Gastroesophageal sphincter (tissue), 4 donors: ENCODE data around the gene ARHGAP23. TPM values are rescaled to one million over a fixed set of nuclear protein-coding genes. Genes with fewer than 3 reads are reported as not detected.

Source experiments
- ATAC-seq: fragments of 150-250 bp; one replicate; pipeline ENCODE4 v1.9.1; 2016; ENCODE audit warnings: mild to moderate bottlenecking, moderate library complexity
- H3K27ac ChIP-seq, 4 donors: fragments of 200-600 bp; sonication (generic) in 3 of 4; 1 replicate in 3 of 4; 2 replicates in 1 of 4; pipeline ENCODE4 v1.5.1; 2016 to 2019
- H3K27me3 ChIP-seq: fragments of 200-600 bp; sonication (generic); one replicate; pipeline ENCODE4 v1.5.1; 2019
- H3K36me3 ChIP-seq, 2 donors: fragments of 200-600 bp; sonication (generic); one replicate each; pipeline ENCODE4 v1.5.1; 2019; ENCODE audit warnings: control low read depth in 1 of 2
- H3K4me1 ChIP-seq, 3 donors: fragments of 200-600 bp; sonication (generic); 1 replicate in 2 of 3; 2 replicates in 1 of 3; pipeline ENCODE4 v1.5.1; 2016 to 2019; ENCODE audit warnings: control low read depth in 2 of 3
- H3K4me3 ChIP-seq, 2 donors: fragments of 200-600 bp; sonication (generic); one replicate each; pipeline ENCODE4 v1.5.1; 2019; ENCODE audit warnings: mild to moderate bottlenecking in 1 of 2, moderate library complexity in 1 of 2
- H3K9me3 ChIP-seq, 3 donors: fragments of 200-600 bp; sonication (generic); one replicate each; pipeline ENCODE4 v1.5.1; 2017 to 2019; ENCODE audit warnings: control low read depth in 2 of 3
- EP300 ChIP-seq: sonication (generic); formaldehyde crosslinking; IDR thresholded peaks from one replicate; pipeline ENCODE4 v1.6.1; 2017; ENCODE audit warnings: antibody characterized with exemption, mild to moderate bottlenecking
- POLR2A ChIP-seq, 2 donors: fragments of 450-650 bp; IDR thresholded peaks; one replicate each; pipeline ENCODE4 v1.6.1; 2017; ENCODE audit warnings: antibody characterized with exemption in 2 of 2, mild to moderate bottlenecking in 2 of 2, moderate library complexity in 1 of 2
- POLR2AphosphoS5 ChIP-seq: sonication (generic); formaldehyde crosslinking; IDR thresholded peaks from one replicate; pipeline ENCODE4 v1.6.1; 2017; ENCODE audit warnings: antibody characterized with exemption
- WGBS, 2 donors: methylation state at CpG; one replicate each; pipeline ENCODE4 v1.1.5; 2018; ENCODE audit warnings: low coverage in 1 of 2; 5-methylcytosine and 5-hydroxymethylcytosine counted together
- total RNA-seq, 4 donors: library from RNA; depleted of rRNA; stranded (reverse); fragments of >200 nt; gene quantifications; one replicate each; pipeline ENCODE4 v1.1.0, GENCODE V29; 2016
- TF ChIP-seq, protein P1 (sequence below), 4 experiments: fragments of 200-600 bp in 2 of 4; fragments of 450-650 bp in 2 of 4; sonication (generic) in 1 of 4; IDR thresholded peaks; one replicate each; pipeline ENCODE4 v1.5.1; 2017 to 2019; ENCODE audit warnings: antibody characterized with exemption in 4 of 4, mild to moderate bottlenecking in 2 of 4, moderate library complexity in 2 of 4

Gene ARHGAP23
- total RNA-seq, 4 donors from 2014 or later, result 45.3 to 132 (median 82.8) TPM

DNA sequence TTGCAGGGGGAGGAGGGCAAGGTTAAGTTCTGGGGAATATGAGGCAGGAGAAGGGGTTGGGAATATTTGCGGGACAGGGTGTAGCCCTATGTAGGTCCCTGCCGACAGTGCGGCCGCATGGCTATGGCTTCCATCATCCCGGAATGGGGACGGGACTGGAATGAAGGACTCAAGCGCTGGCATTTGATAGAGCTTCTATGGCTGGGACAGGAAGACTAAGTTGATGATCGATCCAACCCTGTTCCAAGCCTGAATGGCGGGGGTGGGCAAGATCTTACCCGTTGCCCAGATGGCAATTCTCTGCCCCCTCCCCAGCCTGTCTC is 130.4 kb downstream of the ARHGAP23 start:
- TF ChIP-seq, protein P1, sequence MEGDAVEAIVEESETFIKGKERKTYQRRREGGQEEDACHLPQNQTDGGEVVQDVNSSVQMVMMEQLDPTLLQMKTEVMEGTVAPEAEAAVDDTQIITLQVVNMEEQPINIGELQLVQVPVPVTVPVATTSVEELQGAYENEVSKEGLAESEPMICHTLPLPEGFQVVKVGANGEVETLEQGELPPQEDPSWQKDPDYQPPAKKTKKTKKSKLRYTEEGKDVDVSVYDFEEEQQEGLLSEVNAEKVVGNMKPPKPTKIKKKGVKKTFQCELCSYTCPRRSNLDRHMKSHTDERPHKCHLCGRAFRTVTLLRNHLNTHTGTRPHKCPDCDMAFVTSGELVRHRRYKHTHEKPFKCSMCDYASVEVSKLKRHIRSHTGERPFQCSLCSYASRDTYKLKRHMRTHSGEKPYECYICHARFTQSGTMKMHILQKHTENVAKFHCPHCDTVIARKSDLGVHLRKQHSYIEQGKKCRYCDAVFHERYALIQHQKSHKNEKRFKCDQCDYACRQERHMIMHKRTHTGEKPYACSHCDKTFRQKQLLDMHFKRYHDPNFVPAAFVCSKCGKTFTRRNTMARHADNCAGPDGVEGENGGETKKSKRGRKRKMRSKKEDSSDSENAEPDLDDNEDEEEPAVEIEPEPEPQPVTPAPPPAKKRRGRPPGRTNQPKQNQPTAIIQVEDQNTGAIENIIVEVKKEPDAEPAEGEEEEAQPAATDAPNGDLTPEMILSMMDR (IDR thresholded peaks at IDR 0.05), result no peak
- no peak for TF ChIP-seq POLR2A (IDR thresholded peaks at IDR 0.05)
- no peak for TF ChIP-seq EP300
- no peak for TF ChIP-seq POLR2AphosphoS5
- Histone ChIP-seq H3K4me3 (peak overlapping the region; percentile 11 to 51), H3K36me3 (no peaks in the 10 kb centered on the region), H3K4me1 (peaks cover 0 to 52% (median 32%) of the 10 kb centered on the region in 3 donors), H3K9me3 (no peaks in the 10 kb centered on the region), H3K27me3 (peaks cover 85% of the 10 kb centered on the region), H3K27ac (peak overlapping the region in 2 of 4 donors; percentile 26 to 58)
- 0% methylated on average over 1 to 9 of the region's 10 CpGs for WGBS, 2 donors
- ATAC-seq, result no peak

DNA sequence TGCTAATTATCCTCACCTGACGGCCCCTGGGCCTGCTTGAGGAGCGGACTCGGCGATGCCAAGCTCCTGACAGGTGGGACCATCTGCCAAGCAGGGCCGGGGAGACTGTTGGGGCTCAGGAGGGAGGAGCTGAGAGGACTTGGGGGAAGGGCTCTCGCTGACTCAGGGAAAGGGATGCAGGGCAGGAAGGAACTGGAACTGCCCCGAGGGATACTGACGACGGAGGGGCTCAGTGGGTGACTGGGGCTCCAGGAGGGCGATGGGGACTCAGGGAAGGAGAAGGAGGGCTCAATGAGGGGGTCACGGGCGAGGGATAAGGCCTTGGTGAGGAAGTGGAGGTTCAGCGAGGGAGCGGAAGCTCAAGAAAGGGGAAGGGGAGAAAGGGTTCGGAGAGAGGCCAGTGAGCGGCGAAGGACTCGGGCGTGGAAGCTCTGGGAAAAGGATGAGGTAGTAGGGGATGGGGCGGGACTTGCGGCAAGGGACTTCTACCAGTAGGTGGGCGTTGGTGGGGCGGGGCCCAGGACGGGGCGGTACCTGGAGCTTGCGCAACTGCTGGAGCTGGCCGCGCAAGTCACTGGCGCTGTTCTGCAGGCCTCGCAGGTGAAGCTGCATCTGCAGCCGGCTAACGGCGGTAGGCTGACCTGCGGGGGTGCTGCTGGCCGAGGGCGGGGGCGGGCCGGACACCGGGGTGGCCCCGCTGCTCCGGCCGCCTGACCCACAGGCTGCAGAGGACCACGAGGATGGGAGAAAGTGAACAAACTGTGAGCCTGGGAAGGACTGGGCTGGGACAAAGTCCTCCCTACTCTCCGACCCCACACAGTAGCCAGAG is 131.0 kb downstream of the ARHGAP23 start:
- Histone ChIP-seq H3K27ac (peak overlapping the region in 1 of 4 donors; percentile 58), H3K27me3 (peaks cover 86% of the 10 kb centered on the region), H3K9me3 (no peaks in the 10 kb centered on the region), H3K4me3 (peak overlapping the region in 1 of 2 donors; percentile 51), H3K4me1 (peaks cover 0 to 58% (median 32%) of the 10 kb centered on the region in 3 donors), H3K36me3 (no peaks in the 10 kb centered on the region)
- ATAC-seq, result peak; percentile 40
- TF ChIP-seq, protein P1 (IDR thresholded peaks at IDR 0.05), result peak in 2 of 4 experiments; percentile 23 to 29
- TF ChIP-seq POLR2A (IDR thresholded peaks at IDR 0.05), result no peak
- WGBS, 2 donors, result 2 to 9% methylated on average over 18 to 29 of the region's 44 CpGs

DNA sequence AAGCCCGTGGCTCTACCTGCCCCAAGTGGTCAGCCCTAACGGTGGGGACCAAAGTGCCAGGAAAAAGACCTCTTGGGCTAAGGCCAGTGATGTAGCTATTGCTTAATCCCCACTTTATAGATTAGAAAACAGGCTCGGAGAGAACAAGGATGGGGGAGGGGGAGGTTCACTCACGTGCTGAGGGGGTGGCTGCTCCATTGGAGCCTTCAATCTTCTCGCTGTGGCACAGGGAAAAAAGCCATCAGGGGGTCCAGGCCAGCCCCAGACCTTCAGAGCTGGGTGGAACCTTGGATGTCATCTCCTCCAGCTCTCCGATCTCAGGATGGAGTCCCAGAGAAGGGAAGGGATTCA is 131.6 kb downstream of the ARHGAP23 start:
- H3K27ac ChIP-seq, result no peak overlapping the region
- H3K9me3 ChIP-seq, result no peaks in the 10 kb centered on the region
- ATAC-seq, result no peak
- 0 to 20% methylated on average over 1 to 3 of the region's 6 CpGs for WGBS, 2 donors
- H3K4me1 ChIP-seq, result peaks cover 0 to 60% (median 32%) of the 10 kb centered on the region in 3 donors
- TF ChIP-seq POLR2A (IDR thresholded peaks at IDR 0.05), result no peak
- TF ChIP-seq POLR2AphosphoS5, result no peak
- no peak for TF ChIP-seq EP300
- TF ChIP-seq, protein P1 (IDR thresholded peaks at IDR 0.05), result no peak
- H3K36me3 ChIP-seq, result no peaks in the 10 kb centered on the region
- peak overlapping the region in 1 of 2 donors; percentile 51 for H3K4me3 ChIP-seq
- peaks cover 87% of the 10 kb centered on the region for H3K27me3 ChIP-seq

DNA sequence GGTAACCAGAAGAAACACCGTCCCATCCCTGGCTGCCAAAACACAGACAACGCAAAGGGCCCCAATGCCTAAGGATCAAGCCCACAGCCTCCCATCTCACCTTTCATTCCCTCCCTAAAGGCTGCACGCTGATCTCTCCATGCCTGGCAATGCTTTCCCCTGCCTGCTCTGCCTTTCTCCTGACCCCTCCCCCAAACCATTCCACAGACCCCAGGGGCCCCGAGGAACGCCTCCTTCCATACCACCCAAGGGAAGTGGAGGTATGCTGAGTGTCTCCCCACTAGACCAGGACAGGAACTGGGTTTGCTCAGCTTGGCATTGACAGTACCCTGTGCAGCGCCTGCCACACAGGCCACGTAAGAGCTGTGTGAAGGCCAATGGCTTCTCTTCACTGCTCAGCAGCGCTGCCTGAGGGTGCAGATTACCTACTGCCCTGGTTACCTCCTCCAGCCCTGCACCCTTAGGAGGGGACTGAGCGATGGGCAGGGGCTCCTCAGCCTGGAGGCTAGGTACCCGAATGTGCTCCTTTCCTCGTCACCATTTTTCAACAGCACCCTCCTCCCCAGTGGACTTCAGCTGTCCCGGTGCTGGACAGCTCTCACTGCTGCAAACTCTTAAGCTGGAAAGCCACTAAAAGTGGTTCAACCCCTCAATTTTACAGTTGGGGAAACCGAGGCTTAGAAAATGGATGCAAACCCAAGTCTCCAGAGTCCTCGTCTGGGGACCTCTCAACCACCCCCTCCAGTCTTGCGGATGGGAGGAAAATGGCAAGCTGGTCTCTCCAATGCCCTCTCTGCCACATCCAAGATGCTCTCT is 132.4 kb downstream of the ARHGAP23 start:
- Histone ChIP-seq H3K4me3 (no peak overlapping the region), H3K9me3 (no peaks in the 10 kb centered on the region), H3K27ac (no peak overlapping the region), H3K27me3 (peaks cover 88% of the 10 kb centered on the region), H3K4me1 (peaks cover 0 to 60% (median 32%) of the 10 kb centered on the region in 3 donors), H3K36me3 (no peaks in the 10 kb centered on the region)
- WGBS, 2 donors, result 12 to 19% methylated on average over 3 to 5 of the region's 15 CpGs
- TF ChIP-seq EP300 (no peak), POLR2A (IDR thresholded peaks at IDR 0.05) (no peak), POLR2AphosphoS5 (no peak)
- TF ChIP-seq, protein P1 (IDR thresholded peaks at IDR 0.05), result no peak
- no peak for ATAC-seq
